Measurements from ENCODE around the gene MAS1. TPM values are rescaled to one million over a fixed set of nuclear protein-coding genes. Genes with fewer than 3 reads are reported as not detected.

The MAS1 gene
- total RNA-seq, 1 donor from 2014 or later, result not detected

DNA sequence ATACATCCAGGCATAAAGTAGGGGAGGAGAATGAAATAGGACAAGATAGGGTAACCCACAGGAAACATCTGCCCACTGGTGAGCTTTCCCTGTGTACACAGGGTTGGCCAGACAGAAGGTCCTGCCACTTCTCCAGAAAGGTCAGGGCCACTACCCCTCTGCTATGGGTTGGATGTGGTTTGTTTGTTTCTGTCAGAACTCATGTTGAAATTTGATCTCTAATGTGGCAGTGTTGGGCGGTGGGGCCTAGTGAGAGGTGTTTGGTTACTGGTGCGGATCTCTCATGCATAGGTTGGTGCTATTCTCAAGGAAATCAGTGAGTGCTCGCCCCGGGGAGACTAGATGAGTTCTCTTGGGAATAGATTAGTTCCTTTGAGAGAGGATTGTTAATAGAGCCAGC lies 15.6 kb upstream of the MAS1 start:
- no peaks in the 10 kb centered on the region for H3K36me3 ChIP-seq (ENCODE audit: control insufficient read depth, insufficient read depth, low read length)
- H3K27me3 ChIP-seq (ENCODE audit: control insufficient read depth, insufficient read depth, low read length), result no peaks in the 10 kb centered on the region
- H3K4me3 ChIP-seq (ENCODE audit: low read depth, low read length), result no peak overlapping the region
- TF ChIP-seq, protein P1, sequence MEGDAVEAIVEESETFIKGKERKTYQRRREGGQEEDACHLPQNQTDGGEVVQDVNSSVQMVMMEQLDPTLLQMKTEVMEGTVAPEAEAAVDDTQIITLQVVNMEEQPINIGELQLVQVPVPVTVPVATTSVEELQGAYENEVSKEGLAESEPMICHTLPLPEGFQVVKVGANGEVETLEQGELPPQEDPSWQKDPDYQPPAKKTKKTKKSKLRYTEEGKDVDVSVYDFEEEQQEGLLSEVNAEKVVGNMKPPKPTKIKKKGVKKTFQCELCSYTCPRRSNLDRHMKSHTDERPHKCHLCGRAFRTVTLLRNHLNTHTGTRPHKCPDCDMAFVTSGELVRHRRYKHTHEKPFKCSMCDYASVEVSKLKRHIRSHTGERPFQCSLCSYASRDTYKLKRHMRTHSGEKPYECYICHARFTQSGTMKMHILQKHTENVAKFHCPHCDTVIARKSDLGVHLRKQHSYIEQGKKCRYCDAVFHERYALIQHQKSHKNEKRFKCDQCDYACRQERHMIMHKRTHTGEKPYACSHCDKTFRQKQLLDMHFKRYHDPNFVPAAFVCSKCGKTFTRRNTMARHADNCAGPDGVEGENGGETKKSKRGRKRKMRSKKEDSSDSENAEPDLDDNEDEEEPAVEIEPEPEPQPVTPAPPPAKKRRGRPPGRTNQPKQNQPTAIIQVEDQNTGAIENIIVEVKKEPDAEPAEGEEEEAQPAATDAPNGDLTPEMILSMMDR (IDR thresholded peaks at IDR 0.05; ENCODE audit: insufficient read depth, low read length, severe bottlenecking), result no peak
- no peak for DNase-seq (ENCODE audit: low read depth)
- FAIRE-seq, result no peak

- TF ChIP-seq, protein P1 (IDR thresholded peaks at IDR 0.05; ENCODE audit: insufficient read depth, low read length, severe bottlenecking), result no peak
- FAIRE-seq (no peak), DNase-seq (ENCODE audit: low read depth) (no peak)
- no peaks in the 10 kb centered on the region for H3K36me3 ChIP-seq (ENCODE audit: control insufficient read depth, insufficient read depth, low read length)
- H3K27me3 ChIP-seq (ENCODE audit: control insufficient read depth, insufficient read depth, low read length), result no peaks in the 10 kb centered on the region
- H3K4me3 ChIP-seq (ENCODE audit: low read depth, low read length), result no peak overlapping the region
Measured at GRCh38 chr6:159876242-159876641, 14.5 kb upstream of the MAS1 start.

DNA sequence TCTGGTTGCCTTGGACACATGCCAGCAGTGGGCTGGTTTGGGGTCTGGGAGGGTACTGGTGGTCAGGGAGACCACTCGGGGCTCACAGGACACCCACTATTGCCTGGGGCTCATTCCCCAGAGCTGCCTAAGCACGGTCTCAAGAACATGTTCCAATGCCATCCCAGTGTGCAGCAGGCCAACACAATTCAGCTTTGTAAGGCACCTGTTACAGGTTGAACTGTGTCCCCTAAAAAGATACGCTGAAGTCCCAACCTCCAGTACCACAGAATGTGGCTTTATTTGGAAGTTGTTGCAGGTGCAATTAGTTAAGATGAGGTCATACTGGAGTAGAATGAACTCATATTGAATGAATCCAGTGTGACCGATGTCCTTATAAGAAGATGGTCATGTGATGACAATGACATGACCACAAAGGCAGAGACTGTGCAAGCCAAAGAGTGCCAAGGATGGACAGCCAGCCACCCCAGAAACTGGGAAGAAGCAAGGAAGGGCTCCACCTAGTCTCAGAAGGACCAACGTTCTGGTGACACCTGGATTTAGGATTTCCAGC lies 13.5 kb upstream of the MAS1 start:
- Histone ChIP-seq H3K4me3 (ENCODE audit: low read depth, low read length) (no peak overlapping the region), H3K36me3 (ENCODE audit: control insufficient read depth, insufficient read depth, low read length) (no peaks in the 10 kb centered on the region), H3K27me3 (ENCODE audit: control insufficient read depth, insufficient read depth, low read length) (no peaks in the 10 kb centered on the region)
- TF ChIP-seq, protein P1 (IDR thresholded peaks at IDR 0.05; ENCODE audit: insufficient read depth, low read length, severe bottlenecking), result no peak
- DNase-seq (ENCODE audit: low read depth) (no peak), FAIRE-seq (no peak)

- TF ChIP-seq, protein P1 (IDR thresholded peaks at IDR 0.05; ENCODE audit: insufficient read depth, low read length, severe bottlenecking), result no peak
- no peaks in the 10 kb centered on the region for H3K27me3 ChIP-seq (ENCODE audit: control insufficient read depth, insufficient read depth, low read length)
- DNase-seq (ENCODE audit: low read depth), result no peak
- no peak for FAIRE-seq
- no peaks in the 10 kb centered on the region for H3K36me3 ChIP-seq (ENCODE audit: control insufficient read depth, insufficient read depth, low read length)
- no peak overlapping the region for H3K4me3 ChIP-seq (ENCODE audit: low read depth, low read length)
Measured at GRCh38 chr6:159878341-159878740, 12.4 kb upstream of the MAS1 start.

DNA sequence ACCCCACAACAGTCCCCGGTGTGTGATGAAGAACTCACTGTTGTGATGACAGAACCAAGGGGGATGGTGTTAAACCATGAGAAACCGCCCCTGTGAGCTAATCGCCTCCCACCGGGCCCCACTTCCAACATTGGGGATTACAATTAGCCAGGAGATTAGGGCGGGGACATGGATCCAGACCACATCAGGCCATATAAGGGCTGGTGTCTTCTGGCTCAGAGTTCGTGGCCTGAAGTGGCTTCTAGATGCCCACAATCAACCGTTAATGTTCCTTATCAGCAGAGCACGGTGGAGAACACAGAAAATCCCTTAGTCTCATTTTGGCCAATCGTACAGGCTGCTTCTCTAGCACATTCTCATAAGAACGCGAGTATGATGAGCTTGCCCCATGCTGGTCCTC lies 10.9 kb upstream of the MAS1 start:
- Histone ChIP-seq H3K4me3 (ENCODE audit: low read depth, low read length) (no peak overlapping the region), H3K36me3 (ENCODE audit: control insufficient read depth, insufficient read depth, low read length) (no peaks in the 10 kb centered on the region), H3K27me3 (ENCODE audit: control insufficient read depth, insufficient read depth, low read length) (no peaks in the 10 kb centered on the region)
- FAIRE-seq (no peak), DNase-seq (ENCODE audit: low read depth) (no peak)
- TF ChIP-seq, protein P1 (IDR thresholded peaks at IDR 0.05; ENCODE audit: insufficient read depth, low read length, severe bottlenecking), result no peak

DNA sequence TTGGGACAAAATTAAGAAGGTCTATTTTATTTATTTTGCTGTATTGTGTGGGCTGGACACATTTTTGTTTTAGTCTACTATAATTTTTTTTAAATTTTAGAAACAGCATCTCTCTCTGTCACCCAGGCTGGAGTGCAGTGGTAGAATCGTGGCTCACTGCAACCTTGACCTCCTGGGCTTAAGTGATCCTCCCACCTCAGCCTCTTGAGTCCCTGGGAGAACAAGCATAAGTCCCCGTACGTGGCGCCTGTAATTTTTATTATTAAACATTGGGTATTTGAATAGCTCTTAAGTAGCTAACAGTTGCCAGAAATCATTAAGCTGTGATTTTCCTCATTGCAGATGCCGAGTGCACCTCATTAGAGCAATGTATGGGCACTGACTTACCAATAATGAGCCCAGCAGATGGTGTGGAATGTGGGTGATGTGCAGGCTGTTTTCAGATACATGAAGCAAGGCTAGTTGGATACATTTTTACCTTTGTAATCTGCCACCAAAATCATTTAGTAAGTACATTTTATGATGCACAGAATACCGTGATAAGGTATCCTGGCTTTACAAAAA lies 10.3 kb upstream of the MAS1 start:
- no peak for FAIRE-seq
- Histone ChIP-seq H3K4me3 (ENCODE audit: low read depth, low read length) (no peak overlapping the region), H3K36me3 (ENCODE audit: control insufficient read depth, insufficient read depth, low read length) (no peaks in the 10 kb centered on the region), H3K27me3 (ENCODE audit: control insufficient read depth, insufficient read depth, low read length) (no peaks in the 10 kb centered on the region)
- DNase-seq (ENCODE audit: low read depth), result no peak
- TF ChIP-seq, protein P1 (IDR thresholded peaks at IDR 0.05; ENCODE audit: insufficient read depth, low read length, severe bottlenecking), result no peak

All from bronchial epithelial cell (primary cell).